ENCODE data around the gene RCCD1.
"Not testable (repeated sequence)": the region's sequence is repeated elsewhere in the genome, so short reads cannot be mapped to it uniquely, and the experiment has no call there.

RCCD1 gene

GRCh38 chr15:90907838-90908507 is 46.7 kb upstream of the RCCD1 start:
- DNase-seq (ENCODE audit: extremely low spot score) = no peak
- ChIA-PET CTCF (no interaction called here), POLR2A (no interaction called here)
- TF ChIP-seq SP1 (IDR thresholded peaks at IDR 0.05) (no peak), SUZ12 (IDR thresholded peaks at IDR 0.05) (no peak), ZNF384 (IDR thresholded peaks at IDR 0.05) (no peak)

DNA sequence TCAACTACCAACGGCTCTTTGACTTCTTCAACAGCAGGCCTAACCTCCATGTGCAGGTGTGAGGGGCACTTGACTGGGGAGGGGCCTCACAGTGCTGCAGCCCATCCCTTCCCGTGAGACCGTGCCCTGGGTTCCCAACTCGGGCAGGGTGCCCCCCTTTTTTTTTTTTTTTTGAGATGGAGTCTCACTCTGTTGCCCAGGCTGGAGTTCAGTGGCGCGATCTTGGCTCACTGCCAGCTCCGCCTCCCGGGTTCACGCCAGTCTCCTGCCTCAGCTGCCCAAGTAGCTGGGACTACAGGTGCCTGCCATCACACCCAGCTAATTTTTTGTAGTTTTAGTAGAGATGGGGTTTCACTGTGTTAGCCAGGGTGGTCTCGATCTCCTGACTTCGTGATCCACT is 45.2 kb upstream of the RCCD1 start:
- DNase-seq (ENCODE audit: extremely low spot score); CTCF ChIA-PET; POLR2A ChIA-PET: not testable (repeated sequence)

GRCh38 chr15:90909976-90910375 is 44.7 kb upstream of the RCCD1 start:
- POLR2A ChIA-PET = no interaction called here

DNA sequence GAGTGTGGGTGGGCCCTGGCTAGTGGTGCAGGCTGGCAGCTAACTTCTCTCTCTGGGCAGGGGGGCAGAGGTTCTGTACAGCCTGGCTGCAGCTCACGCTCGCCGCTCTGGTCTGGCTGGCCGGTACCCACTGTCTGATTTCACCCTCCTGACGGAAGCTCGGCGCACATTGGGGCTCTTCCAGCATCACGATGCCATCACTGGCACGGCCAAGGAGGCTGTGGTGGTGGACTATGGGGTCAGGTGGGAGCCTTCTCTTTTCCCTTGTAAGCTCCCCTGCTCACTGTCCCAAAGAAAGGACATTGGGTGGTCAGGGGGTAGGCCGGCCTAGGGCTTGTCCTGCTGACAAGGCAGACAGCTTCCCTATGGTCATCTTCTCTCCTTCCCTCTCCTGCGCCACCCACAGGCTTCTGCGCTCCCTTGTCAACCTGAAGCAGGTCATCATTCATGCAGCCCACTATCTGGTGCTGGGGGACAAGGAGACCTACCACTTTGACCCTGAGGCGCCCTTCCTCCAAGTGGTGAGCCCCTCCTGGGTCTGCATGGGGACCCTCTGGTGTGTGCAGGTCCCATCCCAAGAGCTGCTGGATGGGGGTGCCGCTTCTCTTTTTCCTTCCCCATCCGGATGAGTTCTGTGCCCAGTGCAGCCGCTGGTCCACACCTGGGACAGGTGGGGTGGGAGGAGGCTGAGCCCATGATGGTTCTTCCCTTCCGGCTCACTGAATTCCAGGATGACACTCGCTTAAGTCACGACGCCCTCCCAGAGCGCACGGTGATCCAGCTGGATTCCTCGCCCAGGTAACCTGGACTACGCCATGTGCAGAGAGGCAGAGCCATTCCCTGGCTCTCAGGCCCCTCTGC is 44.0 kb upstream of the RCCD1 start:
- ChIA-PET POLR2A (no interaction called here), CTCF (no interaction called here)
- DNase-seq (ENCODE audit: extremely low spot score) = no peak
- no peak for TF ChIP-seq LEF1 (IDR thresholded peaks at IDR 0.05; ENCODE audit: borderline replicate concordance)
- TF ChIP-seq FOXM1 (IDR thresholded peaks at IDR 0.05; ENCODE audit: borderline replicate concordance) = no peak
- TF ChIP-seq, protein P1, sequence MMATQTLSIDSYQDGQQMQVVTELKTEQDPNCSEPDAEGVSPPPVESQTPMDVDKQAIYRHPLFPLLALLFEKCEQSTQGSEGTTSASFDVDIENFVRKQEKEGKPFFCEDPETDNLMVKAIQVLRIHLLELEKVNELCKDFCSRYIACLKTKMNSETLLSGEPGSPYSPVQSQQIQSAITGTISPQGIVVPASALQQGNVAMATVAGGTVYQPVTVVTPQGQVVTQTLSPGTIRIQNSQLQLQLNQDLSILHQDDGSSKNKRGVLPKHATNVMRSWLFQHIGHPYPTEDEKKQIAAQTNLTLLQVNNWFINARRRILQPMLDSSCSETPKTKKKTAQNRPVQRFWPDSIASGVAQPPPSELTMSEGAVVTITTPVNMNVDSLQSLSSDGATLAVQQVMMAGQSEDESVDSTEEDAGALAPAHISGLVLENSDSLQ (IDR thresholded peaks at IDR 0.05) = no peak
- no peak for TF ChIP-seq CTBP1 (IDR thresholded peaks at IDR 0.05; ENCODE audit: borderline replicate concordance)
- no peak for TF ChIP-seq L3MBTL2 (conservative IDR thresholded peaks at IDR 0.05)
- no peak for TF ChIP-seq BHLHE40 (IDR thresholded peaks at IDR 0.05; ENCODE audit: borderline replicate concordance)
- no peak for TF ChIP-seq FOXK2 (IDR thresholded peaks at IDR 0.05)
- no peak for TF ChIP-seq SUZ12 (IDR thresholded peaks at IDR 0.05)
- TF ChIP-seq NFRKB (IDR thresholded peaks at IDR 0.05) = no peak
- TF ChIP-seq SP1 (IDR thresholded peaks at IDR 0.05) = no peak
- no peak for TF ChIP-seq FOXA1 (IDR thresholded peaks at IDR 0.05)
- no peak for TF ChIP-seq TARDBP (IDR thresholded peaks at IDR 0.05)
- no peak for TF ChIP-seq ARNT (IDR thresholded peaks at IDR 0.05)

More at GRCh38 chr15:90909976-90910375, 44.7 kb upstream of the RCCD1 start:
- TF ChIP-seq LEF1 (IDR thresholded peaks at IDR 0.05; ENCODE audit: borderline replicate concordance) (no peak), CTBP1 (IDR thresholded peaks at IDR 0.05; ENCODE audit: borderline replicate concordance) (no peak), L3MBTL2 (conservative IDR thresholded peaks at IDR 0.05) (no peak), ARNT (IDR thresholded peaks at IDR 0.05) (no peak)
- DNase-seq (ENCODE audit: extremely low spot score) = no peak
- CTCF ChIA-PET = no interaction called here

DNA sequence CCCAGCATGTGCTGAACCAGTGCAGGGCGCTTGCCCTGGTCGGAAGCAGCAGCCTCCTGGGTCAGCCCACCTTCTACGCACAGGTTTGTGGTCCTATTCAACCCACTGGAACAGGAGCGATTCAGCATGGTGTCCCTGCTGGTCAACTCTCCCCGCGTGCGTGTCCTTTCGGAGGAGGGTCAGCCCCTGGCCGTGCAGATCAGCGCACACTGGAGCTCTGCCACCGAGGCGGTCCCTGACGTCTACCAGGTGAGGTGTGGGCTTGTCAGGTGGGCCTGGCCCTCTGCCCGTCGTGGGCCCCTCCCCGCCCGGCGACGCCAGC is 43.4 kb upstream of the RCCD1 start:
- DNase-seq (ENCODE audit: extremely low spot score) = no peak
- POLR2A ChIA-PET = no interaction called here
- CTCF ChIA-PET = no interaction called here
- no peak for TF ChIP-seq SUZ12 (IDR thresholded peaks at IDR 0.05)
- TF ChIP-seq FOXK2 (IDR thresholded peaks at IDR 0.05) = no peak
- TF ChIP-seq ZNF384 (IDR thresholded peaks at IDR 0.05) = no peak
- no peak for TF ChIP-seq FOXA1 (IDR thresholded peaks at IDR 0.05)
- TF ChIP-seq CTBP1 (IDR thresholded peaks at IDR 0.05; ENCODE audit: borderline replicate concordance) = no peak
- no peak for TF ChIP-seq TARDBP (IDR thresholded peaks at IDR 0.05)
- no peak for TF ChIP-seq LEF1 (IDR thresholded peaks at IDR 0.05; ENCODE audit: borderline replicate concordance)
- no peak for TF ChIP-seq ELF4 (IDR thresholded peaks at IDR 0.05)
- TF ChIP-seq NFRKB (IDR thresholded peaks at IDR 0.05) = no peak
- no peak for TF ChIP-seq HDGF (IDR thresholded peaks at IDR 0.05; ENCODE audit: borderline replicate concordance)
- TF ChIP-seq L3MBTL2 (conservative IDR thresholded peaks at IDR 0.05) = no peak
- TF ChIP-seq ARNT (IDR thresholded peaks at IDR 0.05) = no peak
- TF ChIP-seq FOXM1 (IDR thresholded peaks at IDR 0.05; ENCODE audit: borderline replicate concordance) = no peak
- no peak for TF ChIP-seq SP1 (IDR thresholded peaks at IDR 0.05)
- TF ChIP-seq, protein P1 (IDR thresholded peaks at IDR 0.05) = no peak
- TF ChIP-seq BHLHE40 (IDR thresholded peaks at IDR 0.05; ENCODE audit: borderline replicate concordance) = no peak

DNA sequence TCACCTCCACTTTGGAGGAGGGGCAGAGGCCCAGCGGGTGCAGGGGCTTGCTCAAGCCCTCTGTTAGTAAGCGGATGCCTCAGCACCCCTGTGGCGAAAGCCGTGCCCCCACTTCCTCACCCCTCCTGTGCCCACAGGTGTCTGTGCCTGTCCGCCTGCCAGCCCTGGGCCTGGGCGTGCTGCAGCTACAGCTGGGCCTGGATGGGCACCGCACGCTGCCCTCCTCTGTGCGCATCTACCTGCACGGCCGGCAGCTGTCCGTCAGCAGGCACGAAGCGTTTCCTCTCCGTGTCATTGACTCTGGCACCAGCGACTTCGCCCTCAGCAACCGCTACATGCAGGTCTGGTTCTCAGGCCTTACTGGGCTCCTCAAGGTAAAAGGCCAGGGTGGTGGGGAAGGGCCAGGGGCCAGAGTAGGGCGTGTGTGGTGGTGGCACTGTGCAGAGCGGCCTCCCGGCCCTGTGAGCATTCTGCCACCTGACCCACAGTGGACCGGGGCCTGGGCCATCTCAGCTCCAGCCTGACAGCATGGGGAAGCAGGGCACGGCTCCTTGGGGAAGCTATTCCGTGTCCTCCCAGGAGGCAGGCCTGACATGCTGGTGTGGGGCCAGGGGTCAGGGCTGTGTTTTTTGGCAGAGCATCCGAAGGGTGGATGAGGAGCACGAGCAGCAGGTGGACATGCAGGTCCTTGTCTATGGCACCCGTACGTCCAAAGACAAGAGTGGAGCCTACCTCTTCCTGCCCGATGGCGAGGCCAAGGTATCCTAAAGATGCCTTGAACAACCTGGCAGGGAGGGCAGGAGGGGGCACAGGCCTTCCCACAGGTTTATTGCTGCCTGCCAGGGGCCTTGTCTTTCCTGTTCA is 42.5 kb upstream of the RCCD1 start:
- no peak for DNase-seq (ENCODE audit: extremely low spot score)
- ChIA-PET CTCF (no interaction called here), POLR2A (interaction anchor here (2.8 to 3.4 kb wide), 2 partner anchors 9 to 10 kb away, joined by 8 to 16 read pairs; partner anchors contain the start of gene MAN2A2)
- TF ChIP-seq FOXA1 (IDR thresholded peaks at IDR 0.05) (no peak), NFRKB (IDR thresholded peaks at IDR 0.05) (no peak), FOXM1 (IDR thresholded peaks at IDR 0.05; ENCODE audit: borderline replicate concordance) (no peak), CTBP1 (IDR thresholded peaks at IDR 0.05; ENCODE audit: borderline replicate concordance) (no peak), TARDBP (IDR thresholded peaks at IDR 0.05) (no peak), ARNT (IDR thresholded peaks at IDR 0.05) (no peak), HDGF (IDR thresholded peaks at IDR 0.05; ENCODE audit: borderline replicate concordance) (no peak), L3MBTL2 (conservative IDR thresholded peaks at IDR 0.05) (no peak), BHLHE40 (IDR thresholded peaks at IDR 0.05; ENCODE audit: borderline replicate concordance) (no peak), SUZ12 (IDR thresholded peaks at IDR 0.05) (no peak), SP1 (IDR thresholded peaks at IDR 0.05) (no peak), ELF4 (IDR thresholded peaks at IDR 0.05) (no peak), ZNF384 (IDR thresholded peaks at IDR 0.05) (no peak), FOXK2 (IDR thresholded peaks at IDR 0.05) (no peak)
- TF ChIP-seq, protein P1 (IDR thresholded peaks at IDR 0.05) = no peak

Data from HEK293T (cell line).